ENCODE measurements around the gene KNCN.

The KNCN gene

DNA sequence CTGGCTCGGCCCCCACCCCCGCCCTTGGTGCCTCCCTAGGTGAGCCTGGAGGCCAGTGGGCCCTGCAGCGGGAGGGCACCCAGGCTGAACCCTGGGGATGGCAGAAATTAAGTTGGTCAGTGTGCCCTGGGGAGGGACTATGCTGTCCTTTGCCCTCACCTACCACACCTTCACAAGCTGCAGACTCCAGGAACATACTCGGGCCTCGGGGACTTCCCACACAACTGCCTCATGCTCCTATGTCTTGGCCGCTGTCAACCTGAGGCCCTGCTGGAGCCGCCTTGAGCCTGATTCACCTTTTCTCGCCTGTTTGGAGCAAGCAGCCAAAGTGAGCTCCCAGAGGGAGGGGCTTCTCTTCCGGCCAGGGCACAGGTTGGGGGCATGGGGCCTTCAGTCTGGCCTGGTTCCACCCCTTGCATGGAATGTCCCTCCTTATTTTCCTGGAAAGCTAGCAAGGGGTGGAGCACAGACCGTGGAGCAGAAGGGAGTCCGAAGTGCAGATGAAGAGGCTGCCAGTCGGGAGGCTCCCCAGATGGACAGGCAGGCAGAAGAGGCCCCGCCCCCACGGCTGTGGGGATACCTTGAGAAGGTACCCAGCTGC lies 24.7 kb downstream of the KNCN start:
- DNase-seq (ENCODE audit: extremely low read depth, low read depth) = no peak
- H3K4me3 ChIP-seq (replicated peaks; ENCODE audit: low read depth, low read length) = no peak overlapping the region
- no peak for TF ChIP-seq CTCF (IDR thresholded peaks at IDR 0.05; ENCODE audit: low read depth, low read length, missing control alignments)

DNA sequence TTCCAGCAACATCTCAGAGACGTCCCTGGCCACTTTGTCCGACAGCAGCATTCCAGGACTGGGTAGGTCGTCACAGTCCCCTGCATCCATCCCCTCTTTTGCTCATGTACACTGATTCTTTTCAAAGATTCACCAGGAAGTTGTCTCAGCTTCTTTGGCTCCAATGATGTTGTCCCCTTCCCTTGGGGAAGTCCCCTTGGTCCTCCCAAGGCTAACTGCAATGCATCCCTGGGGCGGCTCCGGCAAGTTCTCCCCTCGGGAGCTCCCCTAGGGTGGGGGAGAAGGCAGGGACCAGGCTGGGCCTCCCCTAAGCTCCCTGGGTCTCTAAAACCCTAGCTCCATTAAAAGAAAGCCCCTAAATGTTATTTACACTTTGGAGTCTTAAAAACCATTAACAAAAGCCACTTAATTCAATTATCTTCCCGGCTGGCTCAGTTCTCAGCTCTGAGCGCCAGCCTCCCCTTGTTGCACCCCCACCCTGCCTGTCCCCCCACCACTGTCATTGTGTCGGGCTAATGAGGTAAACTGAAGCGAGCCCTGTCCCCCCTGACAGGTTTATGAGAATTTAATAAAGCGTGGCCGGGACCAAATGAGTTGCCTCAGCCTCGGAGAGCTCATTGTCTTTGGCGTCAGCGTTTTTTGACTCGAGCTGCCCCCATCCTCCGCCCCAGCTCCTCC lies 25.3 kb downstream of the KNCN start:
- no peak for DNase-seq (ENCODE audit: extremely low read depth, low read depth)
- no peak for TF ChIP-seq CTCF (IDR thresholded peaks at IDR 0.05; ENCODE audit: low read depth, low read length, missing control alignments)
- H3K4me3 ChIP-seq (replicated peaks; ENCODE audit: low read depth, low read length) = no peak overlapping the region

GRCh38 chr1:46525253-46525983 lies 26.0 kb downstream of the KNCN start:
- TF ChIP-seq CTCF (IDR thresholded peaks at IDR 0.05; ENCODE audit: low read depth, low read length, missing control alignments) = no peak
- H3K4me3 ChIP-seq (replicated peaks; ENCODE audit: low read depth, low read length) = no peak overlapping the region
- no peak for DNase-seq (ENCODE audit: extremely low read depth, low read depth)

GRCh38 chr1:46524843-46525242 lies 26.6 kb downstream of the KNCN start:
- DNase-seq (ENCODE audit: extremely low read depth, low read depth) = no peak
- no peak overlapping the region for H3K4me3 ChIP-seq (replicated peaks; ENCODE audit: low read depth, low read length)
- TF ChIP-seq CTCF (IDR thresholded peaks at IDR 0.05; ENCODE audit: low read depth, low read length, missing control alignments) = no peak

DNA sequence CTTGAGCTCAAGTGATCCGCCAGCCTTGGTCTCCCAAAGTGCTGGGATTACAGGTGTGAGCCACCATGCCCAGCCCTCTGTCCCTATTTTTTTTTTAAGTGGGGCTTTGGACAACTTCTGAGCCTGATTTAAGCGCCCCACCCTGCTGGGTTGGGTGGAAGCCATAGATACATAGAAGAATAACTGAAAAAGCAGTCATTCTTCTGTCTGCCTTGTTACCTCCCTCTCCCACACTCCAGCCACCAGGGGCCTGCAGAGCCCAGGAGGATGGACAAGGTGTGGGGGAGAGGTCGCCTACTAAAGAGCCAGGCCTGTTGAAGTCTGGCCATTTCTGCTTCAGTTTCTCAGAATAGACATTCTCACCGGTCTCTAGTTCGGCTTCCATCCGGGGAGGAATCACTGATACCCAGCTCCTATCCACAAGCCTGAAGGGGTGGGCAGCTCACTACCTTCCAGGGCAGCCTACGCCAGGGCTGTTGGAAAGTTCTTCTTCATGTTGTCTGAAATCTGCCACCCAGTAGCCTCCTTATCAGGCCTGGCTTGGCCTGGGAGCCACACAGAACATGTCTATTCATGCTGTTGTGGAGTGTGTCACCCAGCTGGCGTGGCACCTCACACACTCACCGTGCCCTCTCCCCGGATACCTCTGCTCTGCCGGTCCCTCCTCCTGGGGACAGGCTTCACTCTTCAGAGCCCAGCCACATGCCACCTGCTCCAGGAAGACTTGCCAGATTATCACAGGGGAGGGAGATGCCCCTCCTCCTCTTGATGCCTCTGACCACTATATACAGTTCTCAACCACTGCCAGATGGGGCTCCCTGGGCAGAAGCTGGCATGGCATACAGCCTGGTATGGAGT lies 27.7 kb downstream of the KNCN start:
- H3K4me3 ChIP-seq (replicated peaks; ENCODE audit: low read depth, low read length) = no peak overlapping the region
- no peak for DNase-seq (ENCODE audit: extremely low read depth, low read depth)
- no peak for TF ChIP-seq CTCF (IDR thresholded peaks at IDR 0.05; ENCODE audit: low read depth, low read length, missing control alignments)

- TF ChIP-seq CTCF (IDR thresholded peaks at IDR 0.05; ENCODE audit: low read depth, low read length, missing control alignments) = no peak
- no peak for DNase-seq (ENCODE audit: extremely low read depth, low read depth)
- H3K4me3 ChIP-seq (replicated peaks; ENCODE audit: low read depth, low read length) = no peak overlapping the region
These were observed 28.5 kb downstream of the KNCN start for GRCh38 chr1:46522969-46523320.

All from HFF-Myc (cell line).